NCI-H2227 (cell line): ENCODE data around the gene SLC15A5.

ENCODE experiments used
- DNase-seq: peaks from one replicate; lab custom pipeline; 2025; ENCODE audit not compliant: unreplicated experiment; lab: John Stamatoyannopoulos, UW

SLC15A5 gene

GRCh38 chr12:16277585-16277984 is at the start of gene SLC15A5:
SLC15A5 (minus strand) TSS chr12:16277685; CDS start chr12:16277685, 0 bp downstream.
- no peak for DNase-seq

DNA sequence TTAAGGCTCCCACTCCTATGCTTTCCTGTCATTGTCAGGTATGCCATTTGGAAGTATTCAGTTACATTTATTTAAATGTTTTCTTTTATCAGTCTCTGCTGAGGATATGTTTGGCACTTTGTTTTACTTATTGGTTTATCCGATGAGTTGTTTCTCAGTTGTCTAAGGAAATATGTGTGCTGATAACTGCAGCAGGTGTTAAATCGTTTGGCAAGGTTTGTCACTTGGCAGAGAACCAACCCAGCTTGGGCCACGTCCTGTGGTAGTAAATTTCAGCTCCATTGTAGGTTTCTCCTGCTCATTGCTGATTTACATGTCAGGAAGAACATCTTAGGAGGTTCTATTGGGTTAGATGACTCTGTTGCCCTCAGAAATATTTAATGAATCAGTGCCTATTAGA is 47.9 kb upstream of the SLC15A5 start:
- DNase-seq, result peak; percentile 1

GRCh38 chr12:16324772-16325171 is 47.3 kb upstream of the SLC15A5 start:
- DNase-seq, result peak; percentile 45

DNA sequence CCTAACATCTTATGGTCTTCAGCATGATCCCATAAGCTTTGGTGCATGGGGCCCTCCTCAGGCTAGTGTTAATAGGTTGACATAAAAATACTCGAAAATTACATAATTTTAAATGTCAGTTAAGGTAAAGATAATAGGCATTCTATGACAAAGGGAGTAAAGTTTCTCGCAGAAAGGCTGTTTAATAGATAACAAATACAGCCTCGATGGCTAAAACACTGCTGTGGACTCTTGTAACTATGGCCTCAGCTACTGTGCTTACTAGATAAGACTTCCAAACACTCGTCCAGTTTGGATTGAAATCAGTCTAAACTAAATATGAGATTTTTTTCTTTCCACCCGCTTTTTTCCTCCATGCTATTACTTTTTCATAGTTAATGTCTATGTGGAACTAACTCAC is 46.8 kb upstream of the SLC15A5 start:
- DNase-seq, result no peak

DNA sequence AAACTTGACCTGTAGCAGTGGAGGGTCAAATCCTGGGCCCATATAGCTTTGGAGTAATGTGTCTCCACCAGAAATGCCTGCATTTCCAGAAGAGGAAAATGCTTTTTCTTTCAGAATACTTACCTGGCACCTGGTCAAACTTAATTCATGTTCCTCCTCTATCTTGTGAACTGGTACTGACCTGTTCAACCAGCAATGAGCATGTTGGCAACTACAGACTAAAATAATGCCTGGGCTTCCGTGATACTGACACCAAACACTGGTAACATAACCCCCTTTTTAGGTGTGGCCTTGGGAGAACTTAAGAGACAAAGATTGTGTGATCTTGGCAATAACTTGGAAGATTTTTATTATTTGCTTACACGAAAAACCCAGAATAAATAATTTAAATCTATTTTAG is 46.2 kb upstream of the SLC15A5 start:
- no peak for DNase-seq

- DNase-seq, result no peak
Observed at GRCh38 chr12:16323010-16323409, 45.5 kb upstream of the SLC15A5 start.

GRCh38 chr12:16310934-16311333 is 33.4 kb upstream of the SLC15A5 start:
- no peak for DNase-seq

DNA sequence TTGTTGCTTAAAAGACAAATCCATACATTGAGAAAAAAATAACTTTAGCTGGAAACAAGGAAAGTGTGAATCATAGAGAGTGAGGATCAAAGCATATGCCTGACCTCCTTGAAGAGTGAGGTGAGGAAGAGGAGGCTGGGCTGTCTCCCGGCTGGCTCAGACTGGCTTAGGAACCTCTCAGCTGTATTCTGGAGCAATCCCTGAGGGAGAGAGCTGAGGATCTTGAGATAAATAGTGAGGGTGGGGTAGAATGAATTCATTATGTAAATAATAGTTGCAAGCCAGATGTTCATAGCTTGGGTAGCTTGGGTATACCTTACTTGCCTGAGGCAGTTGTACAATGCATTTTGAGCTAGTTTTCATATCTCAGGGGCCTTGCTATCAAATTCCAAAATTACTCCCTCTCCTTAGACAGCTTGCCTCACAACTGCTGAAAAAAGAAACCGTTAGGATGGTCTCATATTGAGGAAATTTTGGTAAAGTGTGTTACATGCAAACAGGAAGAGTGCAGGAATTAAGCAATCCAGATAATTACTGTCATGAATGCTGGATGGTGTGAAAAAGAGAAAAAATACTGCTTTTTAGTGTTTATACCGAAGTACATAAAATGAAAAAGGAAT is 30.5 kb upstream of the SLC15A5 start:
- no peak for DNase-seq

DNA sequence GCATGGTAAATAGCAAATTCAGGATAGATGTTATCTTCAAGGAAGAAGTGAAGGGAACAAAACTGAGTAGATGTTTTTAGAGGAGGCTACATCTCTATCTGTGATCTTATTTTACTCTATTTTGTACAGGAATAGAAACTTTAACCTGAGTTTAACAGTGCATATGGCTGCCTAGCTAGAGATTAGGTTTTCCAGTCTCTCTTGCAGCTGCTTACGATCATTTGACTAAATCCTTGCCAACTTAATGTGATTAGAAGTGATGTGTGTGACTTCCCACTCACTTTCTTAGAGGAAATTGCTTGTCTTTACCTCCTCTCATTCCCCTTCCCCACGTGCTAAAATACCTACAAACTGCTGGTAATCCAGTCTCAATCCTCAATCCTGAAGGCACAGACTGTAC is 26.5 kb upstream of the SLC15A5 start:
- DNase-seq, result no peak

DNA sequence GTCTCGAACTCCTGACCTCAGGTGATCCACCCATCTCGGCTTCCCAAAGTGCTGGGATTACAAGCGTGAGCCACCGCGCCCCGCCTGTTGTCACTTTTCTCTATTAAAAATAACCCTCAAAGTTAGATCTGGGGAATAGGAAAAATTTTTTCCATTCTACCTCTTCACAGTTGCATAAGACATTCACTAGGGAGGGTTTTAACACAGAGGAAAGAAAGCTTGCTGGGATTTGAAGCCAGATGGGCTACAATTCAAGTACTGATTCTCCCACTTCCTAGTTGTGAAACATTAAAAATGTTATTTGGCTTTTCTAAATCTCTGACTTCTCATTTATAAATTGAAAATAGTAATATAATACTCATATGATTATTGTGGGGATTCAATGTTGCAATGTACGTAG is 23.3 kb upstream of the SLC15A5 start:
- no peak for DNase-seq

GRCh38 chr12:16300122-16300521 is 22.6 kb upstream of the SLC15A5 start:
- DNase-seq, result no peak

GRCh38 chr12:16299403-16299802 is 21.9 kb upstream of the SLC15A5 start:
- no peak for DNase-seq

- no peak for DNase-seq
Observed at GRCh38 chr12:16297521-16297920, 20.0 kb upstream of the SLC15A5 start.

DNA sequence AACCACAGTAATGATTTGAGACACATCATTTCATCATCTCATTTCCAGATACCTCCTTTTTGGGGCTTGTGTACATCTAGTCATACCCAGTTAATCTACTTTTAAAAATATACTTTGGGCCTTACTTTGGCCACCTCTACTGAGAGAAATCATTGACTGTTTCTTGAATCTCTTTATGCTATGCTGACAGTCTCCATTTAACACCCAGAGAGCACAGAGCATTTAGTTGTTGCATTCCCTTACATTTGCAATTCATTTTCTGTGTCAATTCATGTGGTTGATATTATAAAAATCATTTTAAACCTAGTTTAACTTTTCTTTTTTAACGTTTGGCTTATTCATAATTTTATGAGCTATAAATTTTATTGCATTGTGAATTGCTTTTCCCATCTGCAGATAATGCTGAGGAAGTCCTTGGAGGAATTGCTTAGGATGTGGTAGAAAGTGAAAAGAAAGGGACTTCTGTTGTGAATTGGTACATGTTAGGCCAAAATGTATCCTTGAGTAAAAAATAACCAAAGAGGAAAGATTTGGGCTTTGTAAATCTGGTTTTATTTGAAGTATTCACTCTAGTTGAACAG is 17.0 kb upstream of the SLC15A5 start:
- no peak for DNase-seq

GRCh38 chr12:16291032-16291431 is 13.5 kb upstream of the SLC15A5 start:
- DNase-seq, result no peak

GRCh38 chr12:16285586-16285985 is 8.1 kb upstream of the SLC15A5 start:
- DNase-seq, result no peak

- DNase-seq, result no peak
Observed at GRCh38 chr12:16282978-16283377, 5.5 kb upstream of the SLC15A5 start.

DNA sequence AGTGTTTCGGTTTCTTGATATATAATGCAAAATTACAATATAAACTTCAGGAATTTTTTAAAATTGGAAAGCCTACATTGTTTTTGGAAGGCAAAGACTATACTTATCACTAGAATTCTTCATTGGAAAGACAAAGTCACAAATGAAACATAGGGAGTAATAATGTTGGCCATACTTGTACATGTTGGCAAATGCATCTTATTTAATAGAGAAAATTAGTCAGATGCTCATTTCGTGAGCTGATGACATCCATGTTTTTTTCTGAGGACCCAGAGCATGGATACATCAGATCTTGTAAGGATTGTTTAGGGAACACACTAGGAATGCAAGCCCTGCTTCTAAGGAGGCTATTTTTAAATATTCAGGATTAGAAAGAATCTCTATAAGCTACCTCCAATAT is 4.6 kb upstream of the SLC15A5 start:
- no peak for DNase-seq

- DNase-seq, result no peak
Observed at GRCh38 chr12:16281157-16281556, 3.7 kb upstream of the SLC15A5 start.

DNA sequence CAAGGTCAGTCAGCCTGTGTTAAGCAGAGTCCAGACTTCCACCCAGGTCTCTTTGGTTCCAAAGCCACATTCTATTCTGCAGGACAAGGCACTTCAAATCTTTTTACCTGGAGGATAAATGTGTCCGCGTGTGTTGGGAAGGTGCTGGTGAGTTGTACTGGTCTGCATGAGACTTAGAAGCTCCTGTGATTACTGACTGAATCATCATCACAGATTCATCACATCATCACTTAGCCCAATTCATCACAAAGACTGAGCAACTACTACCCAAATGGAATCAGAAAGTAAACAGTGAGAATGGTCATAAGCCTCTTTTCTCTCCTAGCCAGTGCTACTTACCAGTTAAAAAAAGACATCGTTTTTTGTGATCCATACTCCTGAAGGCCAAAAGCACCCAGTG is 5.3 kb downstream of the SLC15A5 start:
- DNase-seq, result no peak

GRCh38 chr12:16271062-16271461 is 6.4 kb downstream of the SLC15A5 start:
- DNase-seq, result no peak

- no peak for DNase-seq
Observed at GRCh38 chr12:16269946-16270345, 7.5 kb downstream of the SLC15A5 start.

DNA sequence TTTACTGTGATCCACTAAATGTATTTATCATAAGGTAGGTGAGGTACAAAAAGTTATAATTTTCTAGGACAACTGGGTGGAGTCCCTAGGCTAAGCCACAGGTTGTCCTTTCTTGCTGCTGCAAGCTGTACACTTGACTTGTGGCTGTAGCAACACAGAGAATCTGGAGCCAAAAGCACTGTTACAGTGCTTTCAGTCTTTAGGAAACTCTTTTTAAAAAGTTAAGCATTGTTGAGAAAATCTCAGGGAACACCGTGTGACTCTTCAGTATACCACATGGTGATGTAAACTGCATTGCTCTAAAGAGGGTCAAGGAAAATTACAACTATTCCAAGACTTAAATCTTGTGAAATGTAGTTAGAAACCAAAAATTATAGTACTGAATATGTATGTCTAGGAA is 11.4 kb downstream of the SLC15A5 start:
- DNase-seq, result no peak
